Activated naive CD8-positive, alpha-beta T cell treated with anti-CD3 and anti-CD28 coated beads, Interleukin-2, amount 10 ng/mL, durations not matched to agents 7 days and 5 days (primary cell): ENCODE results near the gene UBE2C. TPM values are rescaled to one million over a fixed set of nuclear protein-coding genes. Genes with fewer than 3 reads are reported as not detected.

Experiments
- ATAC-seq: fragments of 150-1000 bp; cut with Tn5 transposase; one replicate; pipeline ENCODE4 v1.10.0; 2021; ENCODE audit warnings: low read depth, moderate library complexity
- POLR2A ChIA-PET: fragments of 350-600 bp; sonication (Branson Sonifier 250); formaldehyde crosslinking; loops from one replicate; lab custom pipeline; 2021; ENCODE audit warnings: antibody characterized with exemption; lab: Charles Lee
- DNase-seq: peaks from one replicate; pipeline ENCODE4 v3.0.0; 2021
- H3K27ac Mint-ChIP-seq: one replicate; pipeline ENCODE4 v1.8.0; 2022; ENCODE audit warnings: mild to moderate bottlenecking, mixed read lengths
- H3K27me3 Mint-ChIP-seq: one replicate; pipeline ENCODE4 v1.8.0; 2022; ENCODE audit warnings: mild to moderate bottlenecking, moderate library complexity, mixed read lengths
- H3K36me3 Mint-ChIP-seq: one replicate; pipeline ENCODE4 v1.8.0; 2021; ENCODE audit warnings: mild to moderate bottlenecking, mixed read lengths
- H3K4me1 Mint-ChIP-seq: one replicate; pipeline ENCODE4 v1.8.0; 2021; ENCODE audit warnings: mixed read lengths
- H3K4me3 Mint-ChIP-seq: one replicate; pipeline ENCODE4 v1.8.0; 2022; ENCODE audit warnings: mild to moderate bottlenecking, moderate library complexity, mixed read lengths
- H3K9me3 Mint-ChIP-seq: one replicate; pipeline ENCODE4 v1.8.0; 2021; ENCODE audit warnings: mixed read lengths
- total RNA-seq, 2 experiments: library from RNA; stranded (reverse); gene quantifications; one replicate each; pipeline ENCODE4 v1.2.3, GENCODE V29; 2021

The UBE2C gene
- total RNA-seq, 2 experiments from 2014 or later = 153 to 154 TPM

DNA sequence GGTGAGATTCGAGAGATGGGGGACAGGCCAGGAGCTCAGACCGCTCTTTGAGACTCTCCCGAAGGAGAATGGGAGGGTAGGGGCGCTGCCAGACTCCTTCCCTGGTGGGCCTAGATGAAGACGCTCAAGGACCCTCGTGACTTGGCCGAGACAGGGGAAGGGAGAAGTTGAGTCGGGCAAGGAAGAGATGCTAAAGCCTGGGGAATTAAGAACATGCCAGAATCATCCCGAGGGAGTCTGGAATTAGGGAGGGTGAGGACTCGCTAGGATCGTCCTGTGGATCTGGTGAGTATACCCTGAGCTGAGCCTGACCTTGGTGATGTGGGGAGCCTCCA, 529 bp downstream of the UBE2C start:
- Mint-ChIP-seq H3K4me1 (peaks cover 23% of the 10 kb centered on the region), H3K4me3 (peak overlapping the region; percentile 92), H3K36me3 (peaks cover 49% of the 10 kb centered on the region), H3K27me3 (no peaks in the 10 kb centered on the region), H3K27ac (peak overlapping the region; percentile 87), H3K9me3 (no peaks in the 10 kb centered on the region)
- POLR2A ChIA-PET = interaction anchor here (0.8 to 3.3 kb wide), 12 partner anchors 9 to 397 kb away, joined by 3 to 25 read pairs (median 6); partner anchors contain the start of genes ACOT8, CTSA, DNTTIP1 and NEURL2
- DNase-seq (no peak), ATAC-seq (no peak)

DNA sequence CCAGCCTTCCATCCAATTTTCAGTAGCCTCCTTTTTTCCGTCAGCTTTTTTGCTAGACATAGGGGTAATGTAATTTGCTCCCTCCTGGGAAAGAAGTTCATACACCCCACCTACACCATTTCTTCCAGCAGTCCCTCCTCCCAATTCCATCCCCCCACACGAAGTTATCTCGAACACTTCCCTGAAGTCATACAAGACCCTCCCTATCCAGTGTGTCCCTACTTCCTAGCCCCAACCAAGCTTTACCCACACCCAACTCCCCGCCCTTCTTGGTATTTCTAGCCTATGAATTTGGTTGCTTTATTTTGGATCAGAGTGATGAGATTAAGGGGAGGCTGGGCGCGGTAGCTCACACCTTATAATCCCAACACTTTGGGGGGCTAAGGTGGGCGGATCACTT, 1.0 kb downstream of the UBE2C start:
- Mint-ChIP-seq H3K4me3 (peak overlapping the region; percentile 92), H3K9me3 (no peaks in the 10 kb centered on the region), H3K27ac (peak overlapping the region; percentile 87), H3K4me1 (peaks cover 23% of the 10 kb centered on the region), H3K27me3 (no peaks in the 10 kb centered on the region), H3K36me3 (peaks cover 50% of the 10 kb centered on the region)
- DNase-seq = no peak
- ATAC-seq = no peak
- POLR2A ChIA-PET = interaction anchor here (0.9 to 3.3 kb wide), 10 partner anchors 11 to 397 kb away, joined by 3 to 25 read pairs (median 6); partner anchors contain the start of genes ACOT8, CTSA, DNTTIP1 and NEURL2

DNA sequence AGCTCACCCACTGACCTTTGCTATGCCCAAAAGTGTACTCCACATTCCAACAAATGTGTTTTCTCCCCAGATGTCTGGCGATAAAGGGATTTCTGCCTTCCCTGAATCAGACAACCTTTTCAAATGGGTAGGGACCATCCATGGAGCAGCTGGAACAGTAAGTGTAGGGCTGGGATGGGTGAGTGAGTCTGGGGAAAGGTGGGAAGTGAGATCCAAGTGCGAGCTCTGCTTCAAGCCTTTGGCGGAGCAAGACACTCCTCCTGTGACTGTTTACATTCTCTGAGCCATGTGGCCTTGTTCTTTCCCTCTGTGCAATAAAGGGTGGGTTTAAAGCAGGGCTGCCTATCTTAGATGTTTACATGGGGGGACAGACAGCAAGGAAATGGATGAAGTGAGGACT, 1.9 kb downstream of the UBE2C start:
- POLR2A ChIA-PET = interaction anchor here (1.6 to 3.3 kb wide), 4 partner anchors 23 to 120 kb away, joined by 6 to 25 read pairs (median 8); partner anchors contain the start of genes ACOT8, CTSA, DNTTIP1 and NEURL2
- H3K9me3 Mint-ChIP-seq = no peaks in the 10 kb centered on the region

DNA sequence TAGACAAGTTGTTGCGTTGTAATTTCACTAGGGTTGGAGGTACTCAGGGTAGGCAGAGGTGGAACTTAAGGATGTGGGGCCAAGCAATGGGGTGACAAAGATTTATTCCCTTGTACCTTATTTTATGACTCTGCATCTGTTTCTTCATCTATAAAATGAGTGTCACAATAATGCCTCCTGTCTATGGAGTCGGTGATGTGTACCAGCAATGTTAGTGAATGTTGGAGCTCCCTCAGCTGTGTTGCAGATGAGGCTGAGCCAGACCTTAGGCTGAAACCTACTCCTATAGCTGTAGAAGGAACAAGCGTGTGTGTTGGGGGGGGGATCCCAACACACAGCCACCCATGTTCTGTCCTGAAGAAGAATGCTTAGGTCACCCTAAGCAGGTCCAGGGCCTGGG, 4.5 kb downstream of the UBE2C start:
- Mint-ChIP-seq H3K27ac (no peak overlapping the region), H3K4me3 (no peak overlapping the region), H3K4me1 (peaks cover 18% of the 10 kb centered on the region), H3K27me3 (peaks cover 1% of the 10 kb centered on the region), H3K36me3 (peaks cover 30% of the 10 kb centered on the region), H3K9me3 (no peaks in the 10 kb centered on the region)
- DNase-seq (no peak), ATAC-seq (no peak)
- POLR2A ChIA-PET = interaction anchor here (1.3 to 1.5 kb wide), 2 partner anchors 10 to 147 kb away, joined by 4 to 5 read pairs; no protein-coding TSS in a partner anchor

More for the DNA sequence above, 1.9 kb downstream of the UBE2C start:
- H3K27me3 Mint-ChIP-seq = no peaks in the 10 kb centered on the region
- peaks cover 21% of the 10 kb centered on the region for H3K4me1 Mint-ChIP-seq
- no peak for DNase-seq
- H3K27ac Mint-ChIP-seq = no peak overlapping the region
- peaks cover 48% of the 10 kb centered on the region for H3K36me3 Mint-ChIP-seq
- ATAC-seq = no peak
- H3K4me3 Mint-ChIP-seq = peak overlapping the region; percentile 40

DNA sequence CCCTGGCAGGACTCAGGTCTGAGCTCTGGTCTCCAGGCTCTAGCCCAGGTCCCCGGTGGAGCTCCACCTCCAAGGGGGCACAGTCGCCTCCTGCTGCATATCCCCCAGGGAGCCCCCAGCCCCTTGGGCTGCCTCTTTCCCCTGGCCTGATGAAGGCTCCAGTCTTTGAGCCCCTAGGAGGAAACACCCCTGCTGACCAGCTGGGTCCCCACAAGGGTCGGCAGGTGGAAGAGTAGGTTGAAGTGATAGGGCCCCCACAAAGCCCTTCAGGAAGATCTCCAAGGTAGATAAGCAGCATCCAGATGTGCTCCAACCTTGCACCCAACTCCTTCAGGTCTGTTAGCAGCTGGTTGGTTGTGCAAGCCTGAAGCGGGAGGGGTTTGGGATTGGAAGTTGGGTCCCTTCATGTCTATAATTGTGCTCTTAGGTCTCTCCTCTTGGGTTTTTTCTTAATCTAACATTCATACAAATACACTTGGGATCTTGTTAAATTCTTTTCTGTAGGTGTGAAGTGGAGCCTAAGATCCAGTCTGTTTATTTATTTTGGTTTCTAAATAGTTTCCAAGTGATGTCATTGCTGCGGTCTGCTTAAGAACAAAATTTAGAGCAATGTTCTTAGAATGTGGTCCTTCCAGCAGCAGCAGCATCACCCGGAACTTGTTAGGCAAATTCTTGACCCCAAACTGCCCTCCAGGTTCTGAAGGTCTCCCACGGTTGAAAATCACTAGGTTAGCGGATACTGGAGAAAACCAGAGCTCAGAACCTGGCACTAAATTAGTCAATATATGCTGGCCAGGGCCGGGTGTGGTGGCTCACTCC, 5.1 kb downstream of the UBE2C start:
- DNase-seq = no peak
- H3K27me3 Mint-ChIP-seq = peaks cover 8% of the 10 kb centered on the region
- POLR2A ChIA-PET = interaction anchor here (1.3 to 1.5 kb wide), 3 partner anchors 10 to 146 kb away, joined by 4 to 5 read pairs (median 4); no protein-coding TSS in a partner anchor

DNA sequence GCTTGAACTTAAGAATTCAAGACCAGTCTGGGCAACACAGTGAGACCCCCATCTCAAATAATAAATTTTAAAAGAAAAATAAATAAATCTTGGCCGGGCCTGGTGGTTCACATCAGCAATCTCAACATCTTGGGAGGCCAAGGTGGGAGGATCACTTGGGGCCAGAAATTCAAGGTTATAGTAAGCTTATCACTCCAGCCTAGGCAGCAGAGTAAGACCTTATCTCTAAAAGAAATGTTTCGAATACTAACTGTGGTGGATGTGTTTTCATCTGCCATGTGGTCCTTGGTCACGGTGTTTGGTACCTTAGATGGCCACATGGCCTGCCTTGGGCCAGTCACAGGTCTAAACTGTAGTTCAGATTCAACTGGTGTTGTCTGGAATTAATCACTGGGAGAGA, 5.8 kb downstream of the UBE2C start:
- peaks cover 19% of the 10 kb centered on the region for H3K4me1 Mint-ChIP-seq
- no peaks in the 10 kb centered on the region for H3K9me3 Mint-ChIP-seq
- H3K27ac Mint-ChIP-seq = no peak overlapping the region
- peaks cover 23% of the 10 kb centered on the region for H3K36me3 Mint-ChIP-seq
- peaks cover 13% of the 10 kb centered on the region for H3K27me3 Mint-ChIP-seq
- DNase-seq (no peak), ATAC-seq (no peak)
- no peak overlapping the region for H3K4me3 Mint-ChIP-seq
- POLR2A ChIA-PET = interaction anchor here (1.3 to 1.4 kb wide), 2 partner anchors 10 to 145 kb away, joined by 4 to 5 read pairs; no protein-coding TSS in a partner anchor

More for the DNA sequence above, 5.1 kb downstream of the UBE2C start:
- ATAC-seq = no peak
- H3K36me3 Mint-ChIP-seq = peaks cover 29% of the 10 kb centered on the region
- H3K4me1 Mint-ChIP-seq = peaks cover 17% of the 10 kb centered on the region
- no peak overlapping the region for H3K4me3 Mint-ChIP-seq
- H3K27ac Mint-ChIP-seq = no peak overlapping the region
- no peaks in the 10 kb centered on the region for H3K9me3 Mint-ChIP-seq

DNA sequence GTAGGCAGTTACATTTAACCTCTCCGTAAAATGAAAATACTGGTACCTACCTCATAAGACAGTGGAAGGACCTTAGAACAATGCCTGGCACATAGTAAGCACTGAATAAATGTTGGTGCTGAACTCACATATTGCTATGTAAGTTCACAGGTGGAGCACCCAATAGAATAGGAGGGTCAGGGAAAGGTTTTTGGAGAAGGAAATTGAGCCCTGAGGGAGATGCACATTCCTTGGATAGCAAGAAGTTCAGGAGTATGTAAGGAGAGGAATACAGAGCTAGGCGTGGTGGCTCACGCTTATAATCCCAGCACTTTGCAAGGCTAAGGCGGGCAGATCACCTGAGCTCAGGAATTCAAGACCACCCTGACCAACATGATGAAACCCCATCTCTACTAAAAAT, 7.0 kb downstream of the UBE2C start:
- Mint-ChIP-seq H3K27me3 (peaks cover 25% of the 10 kb centered on the region), H3K4me3 (no peak overlapping the region), H3K9me3 (no peaks in the 10 kb centered on the region), H3K4me1 (peaks cover 22% of the 10 kb centered on the region), H3K36me3 (peaks cover 19% of the 10 kb centered on the region), H3K27ac (no peak overlapping the region)
- no peak for ATAC-seq
- POLR2A ChIA-PET = no interaction called here
- DNase-seq = no peak

DNA sequence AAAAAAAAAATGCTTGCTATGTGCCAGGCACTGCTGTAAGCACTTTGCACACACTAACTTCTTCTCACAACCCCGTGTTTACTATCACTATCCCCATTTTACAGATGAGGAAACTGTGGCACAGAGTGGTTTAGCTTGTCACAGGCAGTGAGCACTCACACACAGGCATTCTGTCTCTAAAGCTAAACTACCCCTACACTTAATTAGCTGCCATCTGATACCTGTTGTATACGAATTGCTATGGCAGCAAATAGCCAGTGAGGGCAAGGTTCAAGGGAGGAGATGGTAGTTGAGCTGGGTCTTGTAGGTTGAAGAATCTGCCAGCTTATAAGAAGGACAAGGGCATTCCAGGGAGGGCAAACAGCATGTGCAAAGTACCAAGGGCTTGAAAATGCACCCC, 9.5 kb downstream of the UBE2C start:
- H3K27ac Mint-ChIP-seq = no peak overlapping the region
- no peak for DNase-seq
- peaks cover 12% of the 10 kb centered on the region for H3K36me3 Mint-ChIP-seq
- H3K4me1 Mint-ChIP-seq = peaks cover 21% of the 10 kb centered on the region
- no peak for ATAC-seq
- H3K27me3 Mint-ChIP-seq = peaks cover 31% of the 10 kb centered on the region
- H3K9me3 Mint-ChIP-seq = no peaks in the 10 kb centered on the region
- POLR2A ChIA-PET = interaction anchor here (1.0 to 1.9 kb wide), 4 partner anchors 9 to 148 kb away, joined by 3 to 7 read pairs (median 6); partner anchors contain the start of genes ACOT8, SNX21, UBE2C and ZSWIM3
- H3K4me3 Mint-ChIP-seq = no peak overlapping the region

DNA sequence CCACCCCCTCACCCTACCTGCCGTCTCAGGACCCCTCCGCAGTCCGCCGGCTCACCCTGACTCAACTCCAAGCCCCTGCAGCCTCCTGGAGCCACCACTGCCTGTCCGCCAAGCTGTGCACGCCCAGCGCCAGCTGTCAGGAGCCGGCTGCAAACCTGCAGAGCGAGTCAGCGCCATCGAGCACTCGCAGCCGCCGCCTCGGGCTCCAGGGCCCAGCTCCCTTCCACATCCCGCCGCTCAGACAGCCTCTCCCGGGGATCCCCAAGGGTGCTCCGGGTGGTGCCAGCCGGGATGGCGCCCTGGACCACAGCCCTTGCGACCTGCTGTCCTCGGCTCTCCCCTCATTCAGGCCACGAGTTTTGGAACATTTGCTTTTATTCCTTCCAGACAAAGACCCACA, 10.4 kb downstream of the UBE2C start:
- POLR2A ChIA-PET = interaction anchor here (1.2 to 1.9 kb wide), 3 partner anchors 10 to 34 kb away, joined by 6 to 7 read pairs (median 6); partner anchors contain the start of genes ACOT8, SNX21, UBE2C and ZSWIM3
- H3K36me3 Mint-ChIP-seq = peaks cover 8% of the 10 kb centered on the region
- H3K27me3 Mint-ChIP-seq = peaks cover 31% of the 10 kb centered on the region
- no peak for ATAC-seq
- H3K4me1 Mint-ChIP-seq = peaks cover 21% of the 10 kb centered on the region
- no peaks in the 10 kb centered on the region for H3K9me3 Mint-ChIP-seq
- DNase-seq = peak; percentile 42
- H3K4me3 Mint-ChIP-seq = peak overlapping the region; percentile 30
- H3K27ac Mint-ChIP-seq = no peak overlapping the region

DNA sequence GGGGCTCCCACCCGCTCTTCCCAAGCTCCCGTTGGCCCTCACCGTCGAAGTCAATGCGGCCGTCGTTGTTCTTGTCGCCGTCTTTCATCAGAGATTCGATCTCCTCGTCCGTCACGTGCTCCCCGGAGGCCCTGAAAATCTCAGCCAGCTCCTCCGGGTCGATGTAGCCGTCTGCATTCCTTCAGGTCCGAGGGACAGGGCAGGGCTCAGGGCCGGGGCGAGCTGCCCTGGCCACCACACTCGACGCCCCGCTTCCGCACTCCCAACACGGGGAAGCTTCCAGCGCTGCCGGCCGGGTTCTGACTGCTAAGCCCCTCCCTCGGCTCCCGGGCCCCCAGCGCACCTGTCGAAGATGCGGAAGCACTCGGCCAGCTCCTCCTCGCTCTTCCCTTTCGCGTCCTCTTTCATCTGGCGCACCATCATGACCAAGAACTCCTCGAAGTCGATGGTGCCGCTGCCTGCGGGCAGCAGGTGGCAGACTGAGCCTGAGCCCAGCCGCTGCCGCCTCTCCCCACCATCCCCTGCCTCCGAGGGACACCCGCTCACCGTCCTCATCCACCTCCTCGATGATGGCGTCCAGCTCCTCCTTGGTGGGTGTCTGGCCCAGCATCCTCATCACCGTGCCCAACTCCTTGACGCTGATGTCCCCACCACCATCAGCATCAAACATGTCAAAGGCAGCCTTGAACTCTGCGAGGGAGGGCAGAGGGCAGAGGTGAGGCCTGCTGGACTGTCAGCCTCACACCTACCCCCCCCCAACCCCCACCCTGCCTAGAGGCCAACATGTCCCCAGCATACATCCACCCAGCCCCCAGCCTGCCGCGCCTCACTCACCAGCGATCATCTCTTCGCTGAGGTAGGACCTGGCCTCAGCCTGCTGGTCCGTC, 11.7 kb downstream of the UBE2C start:
- peak; percentile 78 for ATAC-seq

DNA sequence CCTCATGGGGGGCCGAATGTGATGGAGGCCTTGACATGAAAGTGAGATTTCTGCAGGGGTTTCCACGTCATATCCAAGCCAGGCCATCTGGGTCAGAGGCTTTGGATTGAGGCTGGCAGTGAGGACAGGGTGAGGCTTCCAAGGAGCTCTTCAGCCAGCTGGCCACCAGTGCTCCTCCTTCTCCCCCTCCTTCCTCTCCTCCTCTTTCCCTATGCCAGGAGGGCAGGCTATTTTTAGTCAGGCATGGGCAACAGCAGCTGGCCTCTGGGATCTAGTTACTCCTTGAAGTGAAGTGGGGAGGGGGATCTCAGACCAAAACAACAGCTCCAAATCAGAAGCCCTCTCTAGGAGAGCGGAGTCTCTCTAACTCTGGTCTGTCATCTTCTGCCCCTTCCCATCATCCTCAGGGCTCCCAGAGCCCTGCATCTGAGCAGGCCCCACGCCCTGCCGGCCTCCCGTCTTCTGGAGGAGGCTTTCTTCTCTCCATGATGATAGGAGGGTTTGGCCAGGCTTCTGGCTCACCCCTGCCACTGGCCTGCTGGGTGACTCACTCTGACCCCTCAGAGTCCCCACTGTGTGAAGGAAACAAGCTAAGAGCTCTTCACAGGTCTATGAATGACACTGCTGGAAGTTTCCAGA, 14.1 kb downstream of the UBE2C start:
- H3K27ac Mint-ChIP-seq = no peak overlapping the region
- peaks cover 3% of the 10 kb centered on the region for H3K36me3 Mint-ChIP-seq
- DNase-seq (no peak), ATAC-seq (no peak)
- H3K9me3 Mint-ChIP-seq = no peaks in the 10 kb centered on the region
- peaks cover 38% of the 10 kb centered on the region for H3K27me3 Mint-ChIP-seq
- H3K4me1 Mint-ChIP-seq = peaks cover 19% of the 10 kb centered on the region
- H3K4me3 Mint-ChIP-seq = no peak overlapping the region
- POLR2A ChIA-PET = interaction anchor here (0.6 to 1.6 kb wide), 2 partner anchors 26 to 30 kb away, joined by 3 read pairs; no protein-coding TSS in a partner anchor

More for the DNA sequence above, 11.7 kb downstream of the UBE2C start:
- Mint-ChIP-seq H3K4me3 (peak overlapping the region; percentile 80), H3K27me3 (peaks cover 36% of the 10 kb centered on the region), H3K9me3 (no peaks in the 10 kb centered on the region), H3K4me1 (peaks cover 21% of the 10 kb centered on the region), H3K36me3 (peaks cover 3% of the 10 kb centered on the region), H3K27ac (peak overlapping the region; percentile 64)
- POLR2A ChIA-PET = interaction anchor here (0.6 to 1.8 kb wide), 4 partner anchors 9 to 301 kb away, joined by 4 to 15 read pairs (median 6); partner anchors contain the start of genes PCIF1, SNX21 and UBE2C
- DNase-seq = peak; percentile 60

DNA sequence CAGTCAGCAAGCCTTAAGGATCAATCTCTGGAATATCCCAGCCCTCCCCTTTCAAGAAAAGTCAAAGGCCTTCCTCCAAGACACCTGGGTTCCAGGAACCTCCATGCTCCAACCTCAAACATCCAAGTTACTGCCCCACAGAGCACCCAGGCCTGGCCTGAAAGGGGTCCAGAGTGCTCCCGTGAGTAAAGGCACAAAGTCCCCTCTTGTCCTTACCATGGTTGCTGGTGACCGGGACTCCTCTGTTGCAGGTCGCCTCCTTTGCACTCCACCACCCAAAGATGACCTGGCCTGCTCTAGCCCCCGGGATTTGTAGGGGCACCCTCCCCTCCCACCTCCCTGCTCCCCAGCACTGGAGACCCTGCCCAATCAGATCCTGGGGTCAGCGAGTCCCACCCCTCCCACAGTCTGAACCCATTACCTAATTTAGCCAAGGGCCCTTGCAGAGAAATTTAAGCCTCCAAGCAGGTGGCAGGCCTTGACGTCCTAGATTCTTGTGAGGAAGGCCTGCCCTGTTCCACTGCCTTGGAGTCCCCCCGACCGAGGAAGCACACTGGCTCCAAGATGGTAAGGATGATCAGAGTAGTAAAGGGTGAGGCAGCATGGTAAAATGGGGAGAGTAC, 14.7 kb downstream of the UBE2C start, which contains the start of gene TNNC2:
Gene TNNC2, minus strand, starts transcription at position 283 of the 623 bp plus-strand sequence. Its CDS starts 64 bp downstream, at position 219.
- peaks cover 2% of the 10 kb centered on the region for H3K36me3 Mint-ChIP-seq
- peaks cover 19% of the 10 kb centered on the region for H3K4me1 Mint-ChIP-seq
- no peak within 1 kb of the TSS for H3K27ac Mint-ChIP-seq
- POLR2A ChIA-PET = interaction anchor here (0.6 kb wide), 1 partner anchor 535 kb away, joined by 3 read pairs; no protein-coding TSS in a partner anchor
- H3K9me3 Mint-ChIP-seq = no peaks in the 10 kb centered on the region
- DNase-seq (no peak), ATAC-seq (no peak)
- H3K27me3 Mint-ChIP-seq = peaks cover 39% of the 10 kb centered on the region
- no peak within 1 kb of the TSS for H3K4me3 Mint-ChIP-seq
